Caco-2 (cell line): ENCODE results near the gene EIF4EBP3. TPM values are rescaled to one million over a fixed set of nuclear protein-coding genes. Genes with fewer than 3 reads are reported as not detected.
A peak's percentile ranks its signal among the peaks of the same experiment; 100 is the strongest.
"Not testable (repeated sequence)": the region's sequence is repeated elsewhere in the genome, so short reads cannot be mapped to it uniquely, and the experiment has no call there.

ENCODE experiments used
- BruUV-seq: library from RNA; stranded (reverse); fragments of 400-500 nt; replicated peaks from 2 replicates; lab custom pipeline; 2021; lab: Mats Ljungman, UMichigan
- CTCF ChIA-PET: fragments of 300-600 bp; sonication (Branson Sonifier 250); formaldehyde crosslinking; loops from one replicate; lab custom pipeline; 2022; ENCODE audit warnings: antibody characterized with exemption; lab: Charles Lee
- POLR2A ChIA-PET: fragments of 300-600 bp; sonication (Branson Sonifier 250); formaldehyde crosslinking; loops from one replicate; lab custom pipeline; 2022; ENCODE audit warnings: antibody characterized with exemption; lab: Charles Lee
- DNase-seq, 2 experiments: peaks; one replicate each; pipeline versions ENCODE4 v3.0.0 to v3.0.0-alpha.2; 2020 to 2022
- H3K27me3 ChIP-seq: replicated peaks from 2 replicates; pipeline ENCODE4 v1.6.0; 2011; ENCODE audit warnings: low read length; ENCODE audit not compliant: control insufficient read depth, insufficient read depth
- H3K36me3 ChIP-seq: 2 replicates; pipeline ENCODE4 v1.5.1; 2011; ENCODE audit warnings: low read length; ENCODE audit not compliant: control insufficient read depth, insufficient read depth
- H3K4me1 ChIP-seq: fragments of 250-450 bp; sonication (Bioruptor Pico); 2 replicates; pipeline ENCODE4 v1.5.1; 2020; ENCODE audit warnings: mild to moderate bottlenecking
- H3K4me3 ChIP-seq: 2 replicates; pipeline ENCODE4 v1.5.1; 2011; ENCODE audit warnings: low read depth, mild to moderate bottlenecking, control low read depth, low read length
- H3K9me3 ChIP-seq: fragments of 250-450 bp; sonication (Bioruptor Pico); 2 replicates; pipeline ENCODE4 v1.5.1; 2020; ENCODE audit warnings: mild to moderate bottlenecking, moderate library complexity
- H3K27ac Mint-ChIP-seq: one replicate; pipeline ENCODE4 v1.8.0; 2022; ENCODE audit warnings: mixed read lengths; ENCODE audit not compliant: unreplicated experiment
- H3K27me3 Mint-ChIP-seq: one replicate; pipeline ENCODE4 v1.8.0; 2022; ENCODE audit warnings: mixed read lengths; ENCODE audit not compliant: insufficient read depth, unreplicated experiment
- H3K36me3 Mint-ChIP-seq: one replicate; pipeline ENCODE4 v1.8.0; 2022; ENCODE audit warnings: mild to moderate bottlenecking, mixed read lengths; ENCODE audit not compliant: insufficient read depth, unreplicated experiment
- H3K4me1 Mint-ChIP-seq: one replicate; pipeline ENCODE4 v1.8.0; 2022; ENCODE audit warnings: low read depth, mixed read lengths; ENCODE audit not compliant: unreplicated experiment
- H3K4me3 Mint-ChIP-seq: one replicate; pipeline ENCODE4 v1.8.0; 2022; ENCODE audit warnings: mild to moderate bottlenecking, moderate library complexity, mixed read lengths; ENCODE audit not compliant: unreplicated experiment
- H3K9me3 Mint-ChIP-seq: one replicate; pipeline ENCODE4 v1.8.0; 2022; ENCODE audit warnings: mixed read lengths; ENCODE audit not compliant: unreplicated experiment
- intact Hi-C: fragments of 100-400 bp; cut with micrococcal nuclease; formaldehyde crosslinking; loops from one replicate; pipeline ENCODE4 v1.10.0; 2022; ENCODE audit not compliant: unreplicated experiment
- total RNA-seq: library from RNA; stranded (reverse); gene quantifications from 2 replicates; pipeline ENCODE4 v1.2.3, GENCODE V29; 2022
- TF ChIP-seq, protein P1 (sequence below), 2 experiments: fragments of 200-600 bp in 1 of 2; IDR thresholded peaks; 1 replicate in 1 of 2; 2 replicates in 1 of 2; pipeline versions ENCODE4 v1.5.1 to v1.8.0; 2011 to 2022; ENCODE audit warnings: antibody characterized with exemption in 1 of 2, control low read depth in 1 of 2, inconsistent platforms in 1 of 2, low read depth in 1 of 2, low read length in 1 of 2, mild to moderate bottlenecking in 1 of 2, moderate library complexity in 1 of 2; ENCODE audit not compliant: insufficient read depth in 1 of 2, severe bottlenecking in 1 of 2, unreplicated experiment in 1 of 2

The EIF4EBP3 gene
- total RNA-seq, 1 experiment from 2014 or later, result 7.6 TPM

DNA sequence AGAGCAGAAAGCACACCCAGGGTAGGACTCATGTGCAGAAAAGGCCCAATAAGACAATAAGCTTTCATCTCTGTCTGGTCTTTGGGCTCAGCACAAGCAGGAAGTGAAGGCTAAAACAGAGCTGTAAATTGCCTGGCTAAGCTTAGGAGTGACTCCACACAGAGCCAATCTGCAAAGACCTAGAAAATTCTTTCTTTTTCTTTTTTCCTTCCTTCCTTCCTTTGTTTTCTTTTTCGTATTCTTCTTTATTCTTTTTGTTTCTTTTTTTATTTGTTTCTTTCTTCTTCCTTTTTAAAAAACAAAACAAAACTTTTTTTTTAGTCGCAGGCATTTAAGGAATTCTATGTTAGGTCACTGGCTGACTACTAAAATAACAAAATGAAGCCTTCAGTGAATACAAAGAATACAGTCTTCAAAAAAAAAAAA, 29.3 kb downstream of the EIF4EBP3 start:
- DNase-seq, result no peak
- H3K27ac Mint-ChIP-seq, result peak overlapping the region; percentile 18
- TF ChIP-seq, protein P1, sequence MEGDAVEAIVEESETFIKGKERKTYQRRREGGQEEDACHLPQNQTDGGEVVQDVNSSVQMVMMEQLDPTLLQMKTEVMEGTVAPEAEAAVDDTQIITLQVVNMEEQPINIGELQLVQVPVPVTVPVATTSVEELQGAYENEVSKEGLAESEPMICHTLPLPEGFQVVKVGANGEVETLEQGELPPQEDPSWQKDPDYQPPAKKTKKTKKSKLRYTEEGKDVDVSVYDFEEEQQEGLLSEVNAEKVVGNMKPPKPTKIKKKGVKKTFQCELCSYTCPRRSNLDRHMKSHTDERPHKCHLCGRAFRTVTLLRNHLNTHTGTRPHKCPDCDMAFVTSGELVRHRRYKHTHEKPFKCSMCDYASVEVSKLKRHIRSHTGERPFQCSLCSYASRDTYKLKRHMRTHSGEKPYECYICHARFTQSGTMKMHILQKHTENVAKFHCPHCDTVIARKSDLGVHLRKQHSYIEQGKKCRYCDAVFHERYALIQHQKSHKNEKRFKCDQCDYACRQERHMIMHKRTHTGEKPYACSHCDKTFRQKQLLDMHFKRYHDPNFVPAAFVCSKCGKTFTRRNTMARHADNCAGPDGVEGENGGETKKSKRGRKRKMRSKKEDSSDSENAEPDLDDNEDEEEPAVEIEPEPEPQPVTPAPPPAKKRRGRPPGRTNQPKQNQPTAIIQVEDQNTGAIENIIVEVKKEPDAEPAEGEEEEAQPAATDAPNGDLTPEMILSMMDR (IDR thresholded peaks at IDR 0.05; ENCODE audit: insufficient read depth in 1 of 2, low read depth in 1 of 2, low read length in 1 of 2, severe bottlenecking in 1 of 2, unreplicated experiment in 1 of 2), result no peak
- H3K36me3 Mint-ChIP-seq, result no peaks in the 10 kb centered on the region
- BruUV-seq, result no TSS peak
- no peaks in the 10 kb centered on the region for H3K36me3 ChIP-seq
- no peaks in the 10 kb centered on the region for H3K9me3 Mint-ChIP-seq
- H3K27me3 Mint-ChIP-seq, result no peaks in the 10 kb centered on the region
- ChIA-PET CTCF (no interaction called here), POLR2A (interaction anchor here (0.9 kb wide), 1 partner anchor 13 kb away, joined by 3 read pairs; no protein-coding TSS in a partner anchor)
- H3K4me3 Mint-ChIP-seq, result no peak overlapping the region
- no peaks in the 10 kb centered on the region; the same call in 1 of the 2 replicates for H3K9me3 ChIP-seq
- H3K4me1 ChIP-seq, result peaks cover 7% of the 10 kb centered on the region
- H3K4me1 Mint-ChIP-seq, result peaks cover 19% of the 10 kb centered on the region
- no peak overlapping the region for H3K4me3 ChIP-seq
- H3K27me3 ChIP-seq, result no peaks in the 10 kb centered on the region
- intact Hi-C loops, result loop anchor here (5.0 kb wide), 1 partner anchor 61 kb away; the partner anchor contains the start of gene TMCO6

DNA sequence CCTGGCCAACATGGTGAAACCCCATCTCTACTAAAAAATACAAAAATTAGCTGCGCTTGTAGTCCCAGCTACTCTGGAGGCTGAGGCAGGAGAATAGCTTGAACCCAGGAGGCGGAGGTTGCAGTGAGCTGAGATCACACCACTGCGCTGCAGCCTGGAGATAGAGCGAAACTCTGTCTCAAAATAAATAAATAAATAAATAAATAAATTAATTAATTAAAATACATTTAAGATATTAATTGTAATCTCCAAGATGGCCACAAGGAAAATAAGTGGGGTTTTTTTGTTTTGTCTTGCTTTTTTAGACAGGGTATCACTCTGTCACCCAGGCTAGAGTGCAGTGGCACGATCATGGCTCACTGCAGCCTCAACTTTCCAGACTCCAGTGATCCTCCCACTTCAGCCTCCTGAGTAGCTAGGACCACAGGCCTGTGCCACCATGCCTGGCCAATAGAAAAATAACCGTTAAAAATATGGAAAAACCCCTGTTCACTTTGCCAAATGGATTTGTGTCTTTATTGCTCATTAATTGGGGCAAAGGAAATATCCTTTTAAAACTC, 31.8 kb downstream of the EIF4EBP3 start:
- intact Hi-C loops, result loop anchor here (5.0 kb wide), 1 partner anchor 58 kb away; the partner anchor contains the start of gene TMCO6
- DNase-seq, H3K27me3 Mint-ChIP-seq, H3K27ac Mint-ChIP-seq, H3K36me3 ChIP-seq, POLR2A ChIA-PET, BruUV-seq, H3K9me3 ChIP-seq, CTCF ChIA-PET, H3K4me3 Mint-ChIP-seq, H3K4me1 ChIP-seq, H3K27me3 ChIP-seq, H3K9me3 Mint-ChIP-seq, H3K4me1 Mint-ChIP-seq, H3K4me3 ChIP-seq, H3K36me3 Mint-ChIP-seq: not testable (repeated sequence)

DNA sequence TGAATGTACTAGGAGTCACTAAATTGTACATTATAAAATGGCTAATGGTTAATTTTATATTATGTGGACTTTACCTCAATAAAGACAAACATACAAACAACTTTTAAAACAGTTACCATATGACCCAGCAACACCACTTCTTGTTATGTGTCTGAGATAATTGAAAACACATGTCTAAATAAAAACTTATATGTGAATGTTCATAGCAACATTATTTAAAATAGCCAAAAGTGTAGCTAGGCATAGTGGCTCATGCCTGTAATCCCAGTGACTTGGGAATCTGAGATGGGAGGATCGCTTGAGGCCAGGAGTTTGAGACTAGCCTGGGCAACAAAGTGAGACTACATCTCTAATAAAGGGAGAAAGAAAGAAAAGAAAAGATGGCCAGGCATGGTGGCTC, 40.0 kb downstream of the EIF4EBP3 start:
- ChIA-PET POLR2A (interaction anchor here (0.7 kb wide), 1 partner anchor 20 kb away, joined by 4 read pairs; no protein-coding TSS in a partner anchor), CTCF (no interaction called here)
- TF ChIP-seq, protein P1 (IDR thresholded peaks at IDR 0.05; ENCODE audit: insufficient read depth in 1 of 2, low read depth in 1 of 2, low read length in 1 of 2, severe bottlenecking in 1 of 2, unreplicated experiment in 1 of 2), result no peak
- no peak for DNase-seq
- Mint-ChIP-seq H3K4me1 (no peaks in the 10 kb centered on the region), H3K4me3 (no peak overlapping the region), H3K9me3 (no peaks in the 10 kb centered on the region), H3K36me3 (no peaks in the 10 kb centered on the region), H3K27ac (no peak overlapping the region), H3K27me3 (no peaks in the 10 kb centered on the region)
- Histone ChIP-seq H3K27me3 (no peaks in the 10 kb centered on the region), H3K4me1 (no peaks in the 10 kb centered on the region), H3K4me3 (no peak overlapping the region), H3K9me3 (no peaks in the 10 kb centered on the region), H3K36me3 (no peaks in the 10 kb centered on the region)
- intact Hi-C loops, result no loop called here
- no TSS peak for BruUV-seq
